SK-N-SH (cell line): ENCODE data around the gene FKBP5. TPM values are rescaled to one million over a fixed set of nuclear protein-coding genes. Genes with fewer than 3 reads are reported as not detected.

Source experiments
- CTCF ChIA-PET: fragments of 300-600, 350-600 bp; formaldehyde crosslinking; extraction: SDS; loops from one replicate; lab custom pipeline; 2021; lab: Yijun Ruan, JAX
- POLR2A ChIA-PET: fragments of 350-600 bp; sonication (Branson Sonifier 250); formaldehyde crosslinking; extraction: SDS; loops from one replicate; lab custom pipeline; 2020; ENCODE audit warnings: antibody characterized with exemption, inconsistent platforms; lab: Yijun Ruan, JAX
- DNase-seq: peaks from one replicate; pipeline ENCODE4 v3.0.0; 2012
- H2AFZ ChIP-seq: fragments of 200-600 bp; sonication (generic); 2 replicates; pipeline ENCODE4 v1.8.1; 2016; ENCODE audit warnings: antibody characterized with exemption, mild to moderate bottlenecking, low read depth
- H3F3A ChIP-seq: fragments of 200-600 bp; sonication (generic); replicated peaks from 2 replicates; pipeline ENCODE3; 2016; ENCODE audit warnings: antibody characterized with exemption, mild to moderate bottlenecking; ENCODE audit not compliant: insufficient read depth
- H3K27ac ChIP-seq, 2 experiments: fragments of 200-500 bp in 1 of 2; fragments of 200-600 bp in 1 of 2; sonication (Bioruptor generic) in 1 of 2; sonication (generic), shearing (Covaris generic) in 1 of 2; 2 replicates each; pipeline versions ENCODE4 v1.5.1 to v1.6.1; 2014 to 2016; ENCODE audit warnings: low read depth in 2 of 2, inconsistent platforms in 1 of 2, low read length in 1 of 2, mild to moderate bottlenecking in 1 of 2, mixed read lengths in 1 of 2
- H3K27me3 ChIP-seq: fragments of 200-600 bp; sonication (generic), shearing (Covaris generic); 2 replicates; pipeline ENCODE4 v1.6.1; 2016; ENCODE audit warnings: mixed run types; ENCODE audit not compliant: insufficient read depth
- H3K36me3 ChIP-seq, 2 experiments: fragments of 200-500 bp in 1 of 2; fragments of 200-600 bp in 1 of 2; sonication (Bioruptor generic) in 1 of 2; sonication (generic) in 1 of 2; replicated peaks in 1 of 2; 2 replicates each; pipeline versions ENCODE3 to v1.5.1; 2014 to 2016; ENCODE audit warnings: low read length in 1 of 2, mild to moderate bottlenecking in 1 of 2; ENCODE audit not compliant: insufficient read depth in 2 of 2, control insufficient read depth in 1 of 2
- H3K4me1 ChIP-seq, 2 experiments: fragments of 200-500 bp in 1 of 2; fragments of 200-600 bp in 1 of 2; sonication (Bioruptor generic) in 1 of 2; sonication (generic), shearing (Covaris generic) in 1 of 2; 2 replicates each; pipeline versions ENCODE4 v1.5.1 to v1.6.1; 2014 to 2016; ENCODE audit warnings: low read depth in 1 of 2, low read length in 1 of 2, mixed run types in 1 of 2; ENCODE audit not compliant: insufficient read depth in 2 of 2, control insufficient read depth in 1 of 2
- H3K4me2 ChIP-seq: fragments of 200-600 bp; sonication (generic), shearing (Covaris generic); 2 replicates; pipeline ENCODE4 v1.6.1; 2017; ENCODE audit warnings: mixed run types
- H3K4me3 ChIP-seq, 2 experiments: fragments of 200-500 bp in 1 of 2; fragments of 200-600 bp in 1 of 2; sonication (Bioruptor generic) in 1 of 2; sonication (generic), shearing (Covaris generic) in 1 of 2; 2 replicates each; pipeline versions ENCODE4 v1.5.1 to v1.8.1; 2014 to 2016; ENCODE audit warnings: low read depth in 2 of 2, inconsistent platforms in 1 of 2, low read length in 1 of 2, mild to moderate bottlenecking in 1 of 2, mixed read lengths in 1 of 2, moderate library complexity in 1 of 2
- H3K79me2 ChIP-seq: fragments of 200-600 bp; sonication (generic); 2 replicates; pipeline ENCODE4 v1.8.1; 2017; ENCODE audit warnings: mild to moderate bottlenecking; ENCODE audit not compliant: insufficient read depth
- H3K9ac ChIP-seq: fragments of 200-600 bp; sonication (generic); 2 replicates; pipeline ENCODE4 v1.6.1; 2017; ENCODE audit warnings: mixed run types
- H3K9me2 ChIP-seq: fragments of 200-600 bp; sonication (generic); 2 replicates; pipeline ENCODE4 v1.6.1; 2017; ENCODE audit warnings: mixed run types
- H3K9me3 ChIP-seq: fragments of 200-600 bp; sonication (generic); 2 replicates; pipeline ENCODE4 v1.6.1; 2017; ENCODE audit warnings: mixed run types, mild to moderate bottlenecking, moderate library complexity
- H4K20me1 ChIP-seq: fragments of 200-600 bp; sonication (generic); 2 replicates; pipeline ENCODE4 v1.6.1; 2017; ENCODE audit warnings: mild to moderate bottlenecking, mixed run types; ENCODE audit not compliant: insufficient read depth
- CHD2 ChIP-seq: fragments of 150-350 bp; IDR thresholded peaks from 2 replicates; pipeline ENCODE4 v1.6.1; 2018; ENCODE audit warnings: low read length; ENCODE audit not compliant: partially characterized antibody
- CTCF ChIP-seq: fragments of 200-600 bp; sonication (generic); IDR thresholded peaks from 2 replicates; pipeline ENCODE4 v1.6.1; 2017; ENCODE audit warnings: antibody characterized with exemption, mild to moderate bottlenecking, moderate library complexity
- ELF1 ChIP-seq: IDR thresholded peaks from 2 replicates; pipeline ENCODE4 v1.4.0; 2012
- EP300 ChIP-seq, 2 experiments: IDR thresholded peaks; 2 replicates each; pipeline versions ENCODE4 v1.4.0 to v1.6.1; 2012; ENCODE audit warnings: borderline replicate concordance in 1 of 2, low read depth in 1 of 2, low read length in 1 of 2
- EZH2phosphoT487 ChIP-seq: fragments of 200-600 bp; sonication (generic); IDR thresholded peaks from 2 replicates; pipeline ENCODE4 v1.6.1; 2017; ENCODE audit warnings: low read depth, mixed run types, mild to moderate bottlenecking, antibody characterized with exemption, moderate library complexity, borderline replicate concordance
- FOXM1 ChIP-seq: IDR thresholded peaks from 2 replicates; pipeline ENCODE4 v1.4.0; 2012; ENCODE audit warnings: low read depth, mild to moderate bottlenecking
- IRF3 ChIP-seq: fragments of 150-350 bp; IDR thresholded peaks from 2 replicates; pipeline ENCODE4 v1.6.1; 2016; ENCODE audit warnings: mild to moderate bottlenecking, low read depth, low read length
- JUND ChIP-seq: IDR thresholded peaks from 2 replicates; pipeline ENCODE4 v1.4.0; 2012
- MEF2A ChIP-seq: IDR thresholded peaks from 2 replicates; pipeline ENCODE4 v1.4.0; 2012; ENCODE audit warnings: low read depth, borderline replicate concordance
- MXI1 ChIP-seq: IDR thresholded peaks from 2 replicates; pipeline ENCODE4 v1.6.1; 2012; ENCODE audit warnings: mild to moderate bottlenecking, low read depth, low read length, improper control_type of control experiment
- RXRA ChIP-seq: IDR thresholded peaks from 2 replicates; pipeline ENCODE4 v1.4.0; 2012; ENCODE audit warnings: low read depth, mild to moderate bottlenecking, borderline replicate concordance
- SIN3A ChIP-seq: IDR thresholded peaks from 2 replicates; pipeline ENCODE4 v1.6.1; 2012; ENCODE audit warnings: low read depth, mild to moderate bottlenecking, low read length, moderate library complexity, borderline replicate concordance
- TCF12 ChIP-seq: IDR thresholded peaks from 2 replicates; pipeline ENCODE4 v1.4.0; 2012
- USF2 ChIP-seq: fragments of 150-350 bp; IDR thresholded peaks from 2 replicates; pipeline ENCODE4 v1.6.1; 2017; ENCODE audit warnings: antibody characterized with exemption, low read length, low read depth, borderline replicate concordance
- YY1 ChIP-seq: IDR thresholded peaks from 2 replicates; pipeline ENCODE4 v1.4.0; 2012; ENCODE audit warnings: low read depth, mild to moderate bottlenecking
- WGBS: methylation state at CpG from one replicate; pipeline ENCODE4 v1.1.6; 2017; ENCODE audit warnings: low lambda C conversion rate; 5-methylcytosine and 5-hydroxymethylcytosine counted together
- polyA plus RNA-seq, 3 experiments: library from polyadenylated mRNA; depleted of rRNA; stranded (reverse); fragments of >200 nt; gene quantifications; 2 replicates each; pipeline ENCODE4 v1.2.3, GENCODE V29; 2012

The FKBP5 gene
- polyA plus RNA-seq, 1 of the 3 experiments (the other 2 are of a cell fraction) = 5.1 TPM

- no peaks in the 10 kb centered on the region for H4K20me1 ChIP-seq
- H3K4me1 ChIP-seq = peaks cover 4 to 26% of the 10 kb centered on the region in 2 experiments; a peak in 3 of 4 replicates
- H3K27ac ChIP-seq = peak overlapping the region in 1 of 2 experiments; percentile 56; a peak in 2 of 4 replicates
- ChIA-PET POLR2A (no interaction called here), CTCF (interaction anchor here (0.6 to 0.7 kb wide), 2 partner anchors 9 to 642 kb away, joined by 3 to 4 read pairs; no protein-coding TSS in a partner anchor)
- 96% methylated on average over 2 of the region's 2 CpGs for WGBS
- H3F3A ChIP-seq = peaks cover 7% of the 10 kb centered on the region
- peak overlapping the region; percentile 31; the same call in 1 of the 2 replicates for H2AFZ ChIP-seq
- no peaks in the 10 kb centered on the region for H3K27me3 ChIP-seq
- TF ChIP-seq YY1 (no peak), TCF12 (no peak), USF2 (no peak), JUND (no peak), IRF3 (no peak), CTCF (no peak), MXI1 (no peak), MEF2A (no peak), EZH2phosphoT487 (no peak), EP300 (IDR thresholded peaks at IDR 0.05; ENCODE audit: borderline replicate concordance in 1 of 2, low read depth in 1 of 2, low read length in 1 of 2) (no peak), RXRA (no peak), FOXM1 (no peak), SIN3A (no peak), ELF1 (no peak), CHD2 (no peak)
- H3K79me2 ChIP-seq = peaks cover 4% of the 10 kb centered on the region; the same call in 1 of the 2 replicates
- no peak overlapping the region for H3K4me3 ChIP-seq
- 0 out of 2 replicates have a peak overlapping the region, but pooled peaks have one; percentile 49 for H3K4me2 ChIP-seq
- no peak overlapping the region for H3K9ac ChIP-seq
- no peak for DNase-seq
- H3K9me2 ChIP-seq = no peaks in the 10 kb centered on the region
- no peaks in the 10 kb centered on the region for H3K9me3 ChIP-seq
- H3K36me3 ChIP-seq = no peaks in the 10 kb centered on the region
These were observed 11.3 kb downstream of the FKBP5 start for GRCh38 chr6:35677456-35677855.
